Heart left ventricle (tissue), 16 donors: ENCODE measurements around the gene DLGAP4. TPM values are rescaled to one million over a fixed set of nuclear protein-coding genes. Genes with fewer than 3 reads are reported as not detected.

Experiments
- ATAC-seq, 4 donors: fragments of 200-7000 bp; cut with Tn5 transposase; one replicate each; pipeline ENCODE4 v1.9.1; 2020 to 2022; ENCODE audit warnings: moderate library complexity in 4 of 4, mild to moderate bottlenecking in 3 of 4, moderate number of reproducible peaks in 1 of 4
- DNase-seq, 5 donors: peaks; one replicate each; pipeline ENCODE4 v3.0.0-alpha.2; 2020
- H3K27ac ChIP-seq, 12 donors: fragments of 200-600 bp; sonication (generic) in 4 of 12; one replicate each; pipeline versions ENCODE4 v1.5.0 to v1.8.0; 2016 to 2022; ENCODE audit warnings: mild to moderate bottlenecking in 2 of 12
- H3K27me3 ChIP-seq, 9 donors: fragments of 200-600 bp; sonication (generic) in 2 of 9; one replicate each; pipeline versions ENCODE4 v1.5.1 to v1.8.0; 2016 to 2022; ENCODE audit warnings: mild to moderate bottlenecking in 3 of 9
- H3K36me3 ChIP-seq, 9 donors: fragments of 200-600 bp; sonication (generic) in 2 of 9; one replicate each; pipeline versions ENCODE4 v1.5.0 to v1.8.0; 2018 to 2022; ENCODE audit warnings: mild to moderate bottlenecking in 2 of 9
- H3K4me1 ChIP-seq, 12 donors: fragments of 200-600 bp; sonication (generic) in 4 of 12; one replicate each; pipeline versions ENCODE4 v1.5.0 to v1.8.0; 2016 to 2022; ENCODE audit warnings: mild to moderate bottlenecking in 3 of 12
- H3K4me3 ChIP-seq, 12 donors: fragments of 200-600 bp; sonication (generic) in 4 of 12; one replicate each; pipeline versions ENCODE4 v1.5.0 to v1.8.0; 2017 to 2022; ENCODE audit warnings: mild to moderate bottlenecking in 9 of 12, moderate library complexity in 4 of 12
- H3K9me3 ChIP-seq, 12 donors: fragments of 200-600 bp; sonication (generic) in 4 of 12; one replicate each; pipeline versions ENCODE4 v1.5.0 to v1.8.0; 2016 to 2022; ENCODE audit warnings: mild to moderate bottlenecking in 1 of 12
- CTCF ChIP-seq, 12 donors: fragments of 200-600 bp; sonication (generic) in 4 of 12; IDR thresholded peaks; one replicate each; pipeline versions ENCODE4 v1.5.0 to v1.8.0; 2018 to 2022; ENCODE audit warnings: antibody characterized with exemption in 12 of 12, mild to moderate bottlenecking in 5 of 12
- POLR2A ChIP-seq, 2 donors: fragments of 450-650 bp; IDR thresholded peaks; one replicate each; pipeline ENCODE4 v1.6.1; 2017; ENCODE audit warnings: antibody characterized with exemption in 2 of 2, mild to moderate bottlenecking in 2 of 2, moderate library complexity in 2 of 2
- WGBS, 4 donors: extraction: QIAGEN DNeasy Blood & Tissue Kit in 2 of 4; methylation state at CpG; one replicate each; pipeline versions ENCODE4 v1.1.5 to v1.1.7; 2013 to 2018; 5-methylcytosine and 5-hydroxymethylcytosine counted together
- intact Hi-C, 10 donors: fragments of 100-400 bp; cut with DNase I; formaldehyde crosslinking; loops; one replicate each; pipeline versions ENCODE4 v1.11.1 to v1.14.2; 2022
- polyA plus RNA-seq, 2 donors: library from polyadenylated mRNA; stranded (reverse); fragments of 200-250 nt; gene quantifications; one replicate each; pipeline ENCODE4 v1.2.3, GENCODE V29; 2013
- total RNA-seq, 9 donors: library from RNA; depleted of rRNA in 2 of 9; stranded (reverse); fragments of >200 nt in 2 of 9; fragmentation: NEBNext Ultra II Directional in 3 of 9; extraction: Animal tissue kit (Norgen Biotek cat#: 25700) in 3 of 9; gene quantifications; one replicate each; pipeline versions ENCODE4 v1.1.0 to v1.2.4, GENCODE V29; 2016 to 2023
- donor health status: ischemic (EF 13 %, LVEDD 7.1; RV severe dilation, severe dysfunction).
- donor health status: healthy with polysubstance abuse.
- donor health status: DM: no; HTN: yes; CAD: no.
- donor health status: DM: no; HTN: no; CAD: no.
- donor health status: ischemic (EF 25% LVEDD 6.9; RV normal size, moderate dysfunction).
- donor health status: ischemic (EF 25% LVEDD 5.7; RV mildly dilated, moderate dysfunction).
- donor health status: healthy.
- donor health status: DM: yes; HTN: yes; CAD: no.
- donor health status: ischemic (EF 35%, LVEDD 5.7; RV mildly dilated, moderate dysfunction).
- donor health status: nonischemic (EF 11% LVEDD 7.7; RV severe dilation, severe dysfunction).
- donor health status: DM: yes; HTN: yes; CAD: no.
- donor health status: PGD.
- donor health status: ischemic (EF 29% LVEDD 5.4; RV normal size, mild dysfunction).
- donor health status: nonischemic (EF 23%, LVEDD 6.1; RV moderate dilation, normal function).

DLGAP4 gene
- total and polyA plus RNA-seq, 11 donors: 25.6 to 76.7 (median 55.1) TPM

- Histone ChIP-seq H3K4me3 (no peak overlapping the region), H3K27ac (no peak overlapping the region), H3K4me1 (no peaks in the 10 kb centered on the region), H3K27me3 (peaks cover 0 to 23% (median 6%) of the 10 kb centered on the region in 9 donors), H3K36me3 (no peaks in the 10 kb centered on the region), H3K9me3 (no peaks in the 10 kb centered on the region)
- ATAC-seq (no peak), DNase-seq (no peak)
- WGBS, 4 donors: 70 to 93% (median 86%) methylated on average over 3 of the region's 3 CpGs
- no peak for TF ChIP-seq POLR2A (IDR thresholded peaks at IDR 0.05)
- no peak for TF ChIP-seq CTCF (IDR thresholded peaks at IDR 0.05)
- intact Hi-C loops: no loop called here
These were observed 11.5 kb downstream of the DLGAP4 start for GRCh38 chr20:36317675-36318074.

GRCh38 chr20:36318166-36318565 is 12.0 kb downstream of the DLGAP4 start:
- DNase-seq: no peak
- H3K36me3 ChIP-seq: no peaks in the 10 kb centered on the region
- no peak overlapping the region for H3K4me3 ChIP-seq
- no peak overlapping the region for H3K27ac ChIP-seq
- peaks cover 0 to 18% (median 6%) of the 10 kb centered on the region in 9 donors for H3K27me3 ChIP-seq
- H3K4me1 ChIP-seq: no peaks in the 10 kb centered on the region
- 52 to 80% (median 71%) methylated on average over 2 to 3 of the region's 3 CpGs for WGBS, 4 donors
- intact Hi-C loops: no loop called here
- no peak for ATAC-seq
- TF ChIP-seq CTCF (IDR thresholded peaks at IDR 0.05) (no peak), POLR2A (IDR thresholded peaks at IDR 0.05) (no peak)
- peaks cover 0 to under 1% (median 0%) of the 10 kb centered on the region in 12 donors for H3K9me3 ChIP-seq

GRCh38 chr20:36319356-36320260 is 13.5 kb downstream of the DLGAP4 start:
- 60 to 66% (median 61%) methylated on average over 10 to 12 of the region's 12 CpGs for WGBS, 4 donors
- DNase-seq: no peak
- Histone ChIP-seq H3K4me3 (no peak overlapping the region), H3K4me1 (no peaks in the 10 kb centered on the region), H3K36me3 (no peaks in the 10 kb centered on the region), H3K27ac (no peak overlapping the region), H3K9me3 (peaks cover 0 to 7% (median 0%) of the 10 kb centered on the region in 12 donors), H3K27me3 (peaks cover 0 to 8% (median 0%) of the 10 kb centered on the region in 9 donors)
- ATAC-seq: no peak
- intact Hi-C loops: loop anchor here in 1 of 10 donors (10.0 kb wide), 1 partner anchor 65 kb away; no protein-coding TSS in a partner anchor
- no peak for TF ChIP-seq CTCF (IDR thresholded peaks at IDR 0.05)
- no peak for TF ChIP-seq POLR2A (IDR thresholded peaks at IDR 0.05)

- DNase-seq: no peak
These were observed 14.2 kb downstream of the DLGAP4 start for GRCh38 chr20:36320261-36320897.

More at GRCh38 chr20:36320261-36320897, 14.2 kb downstream of the DLGAP4 start:
- Histone ChIP-seq H3K4me1 (no peaks in the 10 kb centered on the region), H3K36me3 (no peaks in the 10 kb centered on the region), H3K9me3 (peaks cover 0 to 14% (median 6%) of the 10 kb centered on the region in 12 donors), H3K4me3 (no peak overlapping the region), H3K27ac (no peak overlapping the region), H3K27me3 (peaks cover 0 to 8% (median 0%) of the 10 kb centered on the region in 9 donors)
- ATAC-seq: no peak
- WGBS, 4 donors: 62 to 85% (median 65%) methylated on average over 4 to 8 of the region's 8 CpGs
- intact Hi-C loops: loop anchor here in 1 of 10 donors (10.0 kb wide), 1 partner anchor 64 kb away; no protein-coding TSS in a partner anchor
- TF ChIP-seq POLR2A (IDR thresholded peaks at IDR 0.05) (no peak), CTCF (IDR thresholded peaks at IDR 0.05) (no peak)
